NCI-H2227 (cell line): ENCODE data around the gene ZNF622.
A peak's percentile ranks its signal among the peaks of the same experiment; 100 is the strongest.

Source experiments
- DNase-seq: peaks from one replicate; lab custom pipeline; 2025; ENCODE audit not compliant: unreplicated experiment; lab: John Stamatoyannopoulos, UW

The ZNF622 gene

GRCh38 chr5:16465544-16466432 lies at the start of gene ZNF622:
Gene ZNF622 (minus strand): TSS chr5:16465800. CDS start chr5:16465665, 135 bp downstream.
- peak; percentile 93 for DNase-seq

- no peak for DNase-seq
Measured at GRCh38 chr5:16510098-16510497, 44.5 kb upstream of the ZNF622 start.

GRCh38 chr5:16508730-16509531 lies 43.3 kb upstream of the ZNF622 start:
- DNase-seq: peak; percentile 7

- DNase-seq: no peak
Measured at GRCh38 chr5:16507716-16508115, 42.1 kb upstream of the ZNF622 start.

GRCh38 chr5:16505904-16506303 lies 40.3 kb upstream of the ZNF622 start:
- no peak for DNase-seq

- no peak for DNase-seq
Measured at GRCh38 chr5:16505140-16505891, 39.7 kb upstream of the ZNF622 start.

- DNase-seq: no peak
Measured at GRCh38 chr5:16504571-16504970, 39.0 kb upstream of the ZNF622 start.

- DNase-seq: no peak
Measured at GRCh38 chr5:16502866-16503265, 37.3 kb upstream of the ZNF622 start.

- no peak for DNase-seq
Measured at GRCh38 chr5:16500024-16500423, 34.4 kb upstream of the ZNF622 start.

GRCh38 chr5:16497546-16497945 lies 31.9 kb upstream of the ZNF622 start:
- no peak for DNase-seq

- DNase-seq: no peak
Measured at GRCh38 chr5:16493261-16493660, 27.7 kb upstream of the ZNF622 start.

GRCh38 chr5:16492398-16493140 lies 27.0 kb upstream of the ZNF622 start:
- DNase-seq: peak; percentile 22

GRCh38 chr5:16490911-16491310 lies 25.3 kb upstream of the ZNF622 start:
- DNase-seq: no peak

GRCh38 chr5:16489322-16489791 lies 23.8 kb upstream of the ZNF622 start:
- DNase-seq: peak; percentile 56

GRCh38 chr5:16487456-16487855 lies 21.9 kb upstream of the ZNF622 start:
- no peak for DNase-seq

GRCh38 chr5:16486711-16487111 lies 21.1 kb upstream of the ZNF622 start:
- DNase-seq: no peak

- DNase-seq: no peak
Measured at GRCh38 chr5:16485656-16486055, 20.1 kb upstream of the ZNF622 start.

GRCh38 chr5:16484081-16484480 lies 18.5 kb upstream of the ZNF622 start:
- DNase-seq: no peak

GRCh38 chr5:16483361-16483760 lies 17.8 kb upstream of the ZNF622 start:
- DNase-seq: no peak

GRCh38 chr5:16482891-16483290 lies 17.3 kb upstream of the ZNF622 start:
- no peak for DNase-seq
